ENCODE measurements around the gene USP54. TPM values are rescaled to one million over a fixed set of nuclear protein-coding genes. Genes with fewer than 3 reads are reported as not detected.

The USP54 gene
- total and polyA plus RNA-seq, 2 donors (not counting 1 experiment from before 2014, with no cell fraction given): 2.3 to 12.9 TPM

DNA sequence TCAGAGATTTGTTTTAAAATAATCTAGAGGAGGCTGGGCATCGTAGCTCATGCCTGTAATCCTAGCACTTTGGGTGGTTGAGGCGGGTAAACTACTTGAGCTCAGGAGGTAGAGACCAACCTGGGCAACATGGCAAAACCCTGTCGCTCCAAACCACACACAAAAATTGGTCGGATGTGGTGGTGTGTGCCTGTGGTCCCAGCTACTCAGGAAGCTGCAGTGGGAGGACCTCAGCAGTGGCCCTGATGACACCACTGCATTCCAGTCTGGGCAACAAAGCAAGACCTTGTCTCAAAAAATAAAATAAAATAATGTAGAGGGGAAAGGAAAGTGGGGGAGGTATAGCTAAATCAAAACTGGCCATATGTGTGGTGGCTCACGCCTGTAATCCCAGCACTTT lies 81.4 kb downstream of the USP54 start:
- no peak for TF ChIP-seq EZH2 (IDR thresholded peaks at IDR 0.05; ENCODE audit: borderline replicate concordance, insufficient read depth, low read depth, low read length, poor library complexity, severe bottlenecking)
- TF ChIP-seq, protein P1, sequence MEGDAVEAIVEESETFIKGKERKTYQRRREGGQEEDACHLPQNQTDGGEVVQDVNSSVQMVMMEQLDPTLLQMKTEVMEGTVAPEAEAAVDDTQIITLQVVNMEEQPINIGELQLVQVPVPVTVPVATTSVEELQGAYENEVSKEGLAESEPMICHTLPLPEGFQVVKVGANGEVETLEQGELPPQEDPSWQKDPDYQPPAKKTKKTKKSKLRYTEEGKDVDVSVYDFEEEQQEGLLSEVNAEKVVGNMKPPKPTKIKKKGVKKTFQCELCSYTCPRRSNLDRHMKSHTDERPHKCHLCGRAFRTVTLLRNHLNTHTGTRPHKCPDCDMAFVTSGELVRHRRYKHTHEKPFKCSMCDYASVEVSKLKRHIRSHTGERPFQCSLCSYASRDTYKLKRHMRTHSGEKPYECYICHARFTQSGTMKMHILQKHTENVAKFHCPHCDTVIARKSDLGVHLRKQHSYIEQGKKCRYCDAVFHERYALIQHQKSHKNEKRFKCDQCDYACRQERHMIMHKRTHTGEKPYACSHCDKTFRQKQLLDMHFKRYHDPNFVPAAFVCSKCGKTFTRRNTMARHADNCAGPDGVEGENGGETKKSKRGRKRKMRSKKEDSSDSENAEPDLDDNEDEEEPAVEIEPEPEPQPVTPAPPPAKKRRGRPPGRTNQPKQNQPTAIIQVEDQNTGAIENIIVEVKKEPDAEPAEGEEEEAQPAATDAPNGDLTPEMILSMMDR (IDR thresholded peaks at IDR 0.05): no peak
- no peak overlapping the region for H3K4me2 ChIP-seq (replicated peaks; ENCODE audit: low read depth, low read length, poor library complexity, severe bottlenecking)

DNA sequence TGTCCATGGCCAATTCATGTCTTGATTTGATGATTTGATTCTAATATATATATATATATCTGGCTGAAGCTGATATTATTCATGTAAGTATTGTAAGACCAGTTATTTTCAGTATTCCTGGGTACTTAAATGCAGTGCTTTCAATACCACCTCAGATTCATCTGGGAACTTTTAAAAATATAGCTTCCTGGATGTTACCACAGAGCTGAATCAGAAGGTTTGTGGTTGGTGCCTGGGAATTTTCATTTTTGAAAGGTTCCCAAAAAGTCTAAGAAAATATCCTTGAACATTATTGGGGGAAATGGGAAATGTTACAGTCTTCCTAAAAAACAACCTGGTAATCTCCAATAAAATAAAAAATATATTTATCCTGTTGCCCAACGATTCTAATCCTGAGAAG lies 84.7 kb downstream of the USP54 start:
- Mint-ChIP-seq H3K4me1 (peaks cover 12% of the 10 kb centered on the region), H3K27ac (no peak overlapping the region), H3K4me3 (no peak overlapping the region), H3K27me3 (no peaks in the 10 kb centered on the region), H3K9me3 (ENCODE audit: insufficient read depth) (no peaks in the 10 kb centered on the region)
- Histone ChIP-seq H3K4me1 (ENCODE audit: control insufficient read depth in 2 of 2, insufficient read depth in 2 of 2, low read length in 2 of 2) (peaks cover 6 to 8% of the 10 kb centered on the region in 2 donors), H3K9ac (ENCODE audit: low read length) (no peak overlapping the region), H3K4me2 (replicated peaks; ENCODE audit: low read depth, low read length, poor library complexity, severe bottlenecking) (no peak overlapping the region), H4K20me1 (ENCODE audit: control insufficient read depth, insufficient read depth, low read length, poor library complexity, severe bottlenecking) (no peaks in the 10 kb centered on the region), H3K9me3 (ENCODE audit: control extremely low read depth in 1 of 3, control insufficient read depth in 2 of 3, insufficient read depth in 1 of 3, low read length in 2 of 3) (no peaks in the 10 kb centered on the region), H3K79me2 (ENCODE audit: control insufficient read depth, insufficient read depth, low read length) (no peaks in the 10 kb centered on the region), H3K27ac (ENCODE audit: low read length in 2 of 2) (no peak overlapping the region), H3K27me3 (replicated peaks in 1 of 4; ENCODE audit: control extremely low read depth in 1 of 4, control insufficient read depth in 3 of 4, insufficient read depth in 4 of 4, low read length in 3 of 4) (no peaks in the 10 kb centered on the region), H3K4me3 (ENCODE audit: control extremely low read depth in 1 of 5, extremely low read depth in 1 of 5, insufficient read depth in 1 of 5, low read depth in 2 of 5, low read length in 4 of 5) (no peak overlapping the region), H3K36me3 (replicated peaks in 1 of 2; ENCODE audit: control extremely low read depth in 1 of 2, control insufficient read depth in 1 of 2, extremely low read depth in 1 of 2, insufficient read depth in 2 of 2, low read length in 1 of 2) (peaks cover 2 to 15% of the 10 kb centered on the region in 2 experiments), H2AFZ (ENCODE audit: insufficient read depth, low read depth, low read length, poor library complexity, severe bottlenecking) (no peak overlapping the region)
- ChIA-PET CTCF (no interaction called here), POLR2A (interaction anchor here (0.7 kb wide), 1 partner anchor 390 kb away, joined by 3 read pairs; no protein-coding TSS in a partner anchor)
- TF ChIP-seq, protein P1 (IDR thresholded peaks at IDR 0.05): no peak
- no peak for TF ChIP-seq EZH2 (IDR thresholded peaks at IDR 0.05; ENCODE audit: borderline replicate concordance, insufficient read depth, low read depth, low read length, poor library complexity, severe bottlenecking)
- ATAC-seq (ENCODE audit: low read depth) (no peak), DNase-seq (no peak)
- WGBS (ENCODE audit: insufficient coverage): no CpG with 5 or more reads among the region's 1 CpG
- intact Hi-C loops (cut with micrococcal nuclease): no loop called here

More for the DNA sequence above, 81.4 kb downstream of the USP54 start:
- Mint-ChIP-seq H3K9me3 (ENCODE audit: insufficient read depth) (no peaks in the 10 kb centered on the region), H3K4me3 (no peak overlapping the region), H3K27me3 (no peaks in the 10 kb centered on the region), H3K4me1 (no peaks in the 10 kb centered on the region), H3K27ac (no peak overlapping the region)
- H3K79me2 ChIP-seq (ENCODE audit: control insufficient read depth, insufficient read depth, low read length): no peaks in the 10 kb centered on the region
- intact Hi-C loops (cut with micrococcal nuclease): no loop called here
- no peaks in the 10 kb centered on the region for H3K27me3 ChIP-seq (replicated peaks in 1 of 4; ENCODE audit: control extremely low read depth in 1 of 4, control insufficient read depth in 3 of 4, insufficient read depth in 4 of 4, low read length in 3 of 4)
- POLR2A ChIA-PET: interaction anchor here (0.7 kb wide), 1 partner anchor 142 kb away, joined by 4 read pairs; no protein-coding TSS in a partner anchor
- no peaks in the 10 kb centered on the region for H3K9me3 ChIP-seq (ENCODE audit: control extremely low read depth in 1 of 3, control insufficient read depth in 2 of 3, insufficient read depth in 1 of 3, low read length in 2 of 3)
- no peak overlapping the region for H2AFZ ChIP-seq (ENCODE audit: insufficient read depth, low read depth, low read length, poor library complexity, severe bottlenecking)
- DNase-seq: no peak
- H3K4me1 ChIP-seq (ENCODE audit: control insufficient read depth in 2 of 2, insufficient read depth in 2 of 2, low read length in 2 of 2): no peaks in the 10 kb centered on the region
- H3K36me3 ChIP-seq (replicated peaks in 1 of 2; ENCODE audit: control extremely low read depth in 1 of 2, control insufficient read depth in 1 of 2, extremely low read depth in 1 of 2, insufficient read depth in 2 of 2, low read length in 1 of 2): peaks cover under 1 to 7% of the 10 kb centered on the region in 2 experiments
- H3K9ac ChIP-seq (ENCODE audit: low read length): no peak overlapping the region
- no peak overlapping the region for H3K4me3 ChIP-seq (ENCODE audit: control extremely low read depth in 1 of 5, extremely low read depth in 1 of 5, insufficient read depth in 1 of 5, low read depth in 2 of 5, low read length in 4 of 5)
- H3K27ac ChIP-seq (ENCODE audit: low read length in 2 of 2): no peak overlapping the region
- no peaks in the 10 kb centered on the region for H4K20me1 ChIP-seq (ENCODE audit: control insufficient read depth, insufficient read depth, low read length, poor library complexity, severe bottlenecking)
- CTCF ChIA-PET: interaction anchor here (1.3 kb wide), 1 partner anchor 134 kb away, joined by 3 read pairs; no protein-coding TSS in a partner anchor
- 78% methylated on average over 2 of the region's 5 CpGs for WGBS (ENCODE audit: insufficient coverage)
- ATAC-seq (ENCODE audit: low read depth): no peak

Data from B cell (primary cell).